ENCODE results near the gene PDE6A. TPM values are rescaled to one million over a fixed set of nuclear protein-coding genes. Genes with fewer than 3 reads are reported as not detected.

The PDE6A gene
- total and polyA plus RNA-seq, 9 of the 15 experiments (the other 6 are each of a cell fraction or from before 2014, with no cell fraction given) = 0.01 to 0.04 (median 0.01) TPM; not detected in 6

GRCh38 chr5:149930749-149931574, 13.6 kb downstream of the PDE6A start (continued):
- no peak for TF ChIP-seq SPI1 (IDR thresholded peaks at IDR 0.05; ENCODE audit: borderline replicate concordance, low read depth, low read length)
- no peak for TF ChIP-seq ZNF232 (CRISPR knock-in tag; IDR thresholded peaks at IDR 0.05)
- no peak for TF ChIP-seq ZNF408 (CRISPR knock-in tag; IDR thresholded peaks at IDR 0.05; ENCODE audit: low read depth)
- no peak for TF ChIP-seq HCFC1 (IDR thresholded peaks at IDR 0.05; ENCODE audit: low read depth, low read length)
- no peak for TF ChIP-seq PHF21A (IDR thresholded peaks at IDR 0.05; ENCODE audit: borderline replicate concordance, low read depth)
- TF ChIP-seq SOX6 (IDR thresholded peaks at IDR 0.05) = no peak
- peak; percentile 54 for TF ChIP-seq JUND (IDR thresholded peaks at IDR 0.05; ENCODE audit: borderline replicate concordance, low read depth, low read length)
- TF ChIP-seq JUND (tag; IDR thresholded peaks at IDR 0.05; ENCODE audit: borderline replicate concordance, low read depth, low read length) = peak; percentile 59; the same call in 1 of the 3 replicates
- TF ChIP-seq ZFP91 (CRISPR knock-in tag; IDR thresholded peaks at IDR 0.05) = no peak
- peak in 1 of 2 experiments; percentile 57; a peak in 2 of 4 replicates for TF ChIP-seq KDM1A (IDR thresholded peaks at IDR 0.05)
- no peak for TF ChIP-seq SIRT6 (IDR thresholded peaks at IDR 0.05; ENCODE audit: low read depth, low read length)
- TF ChIP-seq HINFP (tag; conservative IDR thresholded peaks at IDR 0.05; ENCODE audit: low read depth) = no peak
- no peak for TF ChIP-seq TOE1 (IDR thresholded peaks at IDR 0.05; ENCODE audit: borderline replicate concordance)
- TF ChIP-seq TOE1 (CRISPR knock-in tag; IDR thresholded peaks at IDR 0.05; ENCODE audit: borderline replicate concordance, low read depth) = no peak
- TF ChIP-seq NEUROD1 (IDR thresholded peaks at IDR 0.05; ENCODE audit: borderline replicate concordance, low read depth, low read length, partially characterized antibody) = no peak
- TF ChIP-seq RBM25 (IDR thresholded peaks at IDR 0.05; ENCODE audit: low read depth, low read length, severe bottlenecking) = peak; percentile 62
- no peak for TF ChIP-seq POLR2B (IDR thresholded peaks at IDR 0.05; ENCODE audit: low read depth, partially characterized antibody)
- no peak for TF ChIP-seq CHAMP1 (IDR thresholded peaks at IDR 0.05)
- TF ChIP-seq NUFIP1 (IDR thresholded peaks at IDR 0.05; ENCODE audit: partially characterized antibody) = no peak
- no peak for TF ChIP-seq MYC (IDR thresholded peaks at IDR 0.05; ENCODE audit: low read depth, low read length)
- no peak for TF ChIP-seq MYC (CRISPR knock-in tag; IDR thresholded peaks at IDR 0.05; ENCODE audit: borderline replicate concordance, low read depth)
